GM23338 (cell line): ENCODE results near the gene SCGB1A1. TPM values are rescaled to one million over a fixed set of nuclear protein-coding genes. Genes with fewer than 3 reads are reported as not detected.

Source experiments
- ATAC-seq: fragments of 200-7000 bp; cut with Tn5 transposase; 3 replicates; pipeline ENCODE4 v1.9.1; 2020
- DNase-seq: peaks from one replicate; pipeline ENCODE4 v3.0.0-alpha.2; 2015; ENCODE audit warnings: low spot score
- H2AFZ ChIP-seq: fragments of 200-600 bp; sonication (generic); 2 replicates; pipeline ENCODE4 v1.8.0; 2016; ENCODE audit warnings: antibody characterized with exemption, mild to moderate bottlenecking, moderate library complexity
- H3F3A ChIP-seq: fragments of 200-600 bp; sonication (generic); replicated peaks from 2 replicates; pipeline ENCODE4 v1.8.0; 2017; ENCODE audit warnings: antibody characterized with exemption, mixed run types, low read depth
- H3K27ac ChIP-seq: fragments of 200-600 bp; sonication (generic); 2 replicates; pipeline ENCODE4 v1.6.1; 2016; ENCODE audit warnings: low read depth
- H3K27me3 ChIP-seq: fragments of 200-600 bp; sonication (generic); 2 replicates; pipeline ENCODE4 v1.8.0; 2016; ENCODE audit warnings: mild to moderate bottlenecking, mixed run types, moderate library complexity; ENCODE audit not compliant: insufficient read depth
- H3K36me3 ChIP-seq: fragments of 200-600 bp; sonication (generic); 2 replicates; pipeline ENCODE4 v1.8.0; 2016; ENCODE audit warnings: mild to moderate bottlenecking; ENCODE audit not compliant: insufficient read depth
- H3K4me1 ChIP-seq: fragments of 200-600 bp; sonication (generic); 2 replicates; pipeline ENCODE4 v1.8.0; 2016; ENCODE audit warnings: mild to moderate bottlenecking, moderate library complexity; ENCODE audit not compliant: insufficient read depth
- H3K4me2 ChIP-seq: fragments of 200-600 bp; sonication (generic); 2 replicates; pipeline ENCODE4 v1.7.1; 2017; ENCODE audit warnings: mixed run types
- H3K4me3 ChIP-seq: fragments of 200-600 bp; sonication (generic); 2 replicates; pipeline ENCODE4 v1.6.1; 2016; ENCODE audit warnings: mixed run types
- H3K79me2 ChIP-seq: fragments of 200-600 bp; sonication (generic); replicated peaks from 2 replicates; pipeline ENCODE4 v1.8.0; 2017; ENCODE audit warnings: mild to moderate bottlenecking; ENCODE audit not compliant: insufficient read depth
- H3K9me2 ChIP-seq: fragments of 200-600 bp; sonication (generic); 2 replicates; pipeline ENCODE4 v1.8.0; 2017; ENCODE audit not compliant: insufficient read depth
- H4K20me1 ChIP-seq: fragments of 200-600 bp; sonication (generic); replicated peaks from 2 replicates; pipeline ENCODE4 v1.8.0; 2017; ENCODE audit warnings: mild to moderate bottlenecking; ENCODE audit not compliant: insufficient read depth
- H3K27ac Mint-ChIP-seq: 2 replicates; pipeline ENCODE4 v1.8.0; 2020; ENCODE audit warnings: inconsistent platforms, mild to moderate bottlenecking, moderate library complexity, mixed read lengths
- H3K27me3 Mint-ChIP-seq: 3 replicates; pipeline ENCODE4 v1.8.0; 2022; ENCODE audit warnings: low read depth, mild to moderate bottlenecking, moderate library complexity, mixed read lengths, inconsistent platforms; ENCODE audit not compliant: insufficient read depth, poor library complexity
- H3K36me3 Mint-ChIP-seq: 3 replicates; pipeline ENCODE4 v1.8.0; 2021; ENCODE audit warnings: low read depth, mild to moderate bottlenecking, inconsistent platforms, moderate library complexity, mixed read lengths
- H3K4me1 Mint-ChIP-seq: 3 replicates; pipeline ENCODE4 v1.8.0; 2020; ENCODE audit warnings: mild to moderate bottlenecking, inconsistent platforms, mixed read lengths
- H3K4me3 Mint-ChIP-seq: 3 replicates; pipeline ENCODE4 v1.8.0; 2021; ENCODE audit warnings: moderate library complexity, mild to moderate bottlenecking, inconsistent platforms, mixed read lengths
- H3K9me3 Mint-ChIP-seq: 3 replicates; pipeline ENCODE4 v1.8.0; 2020; ENCODE audit warnings: moderate library complexity, mild to moderate bottlenecking, inconsistent platforms, mixed read lengths
- CREB1 ChIP-seq: fragments of 250-450 bp; sonication (Bioruptor Pico); IDR thresholded peaks from 2 replicates; pipeline ENCODE4 v1.5.0; 2020; ENCODE audit warnings: low read depth, mild to moderate bottlenecking, moderate library complexity
- EZH2 ChIP-seq: fragments of 200-600 bp; sonication (generic); IDR thresholded peaks from one replicate; pipeline ENCODE4 v1.8.0; 2017; ENCODE audit warnings: antibody characterized with exemption, mild to moderate bottlenecking, low read depth; ENCODE audit not compliant: unreplicated experiment
- EZH2phosphoT487 ChIP-seq: fragments of 200-600 bp; sonication (generic); IDR thresholded peaks from one replicate; pipeline ENCODE4 v1.8.1; 2018; ENCODE audit warnings: antibody characterized with exemption; ENCODE audit not compliant: unreplicated experiment
- JUNB ChIP-seq: IDR thresholded peaks from one replicate; pipeline ENCODE4 v1.6.1; 2016; ENCODE audit warnings: antibody characterized with exemption; ENCODE audit not compliant: unreplicated experiment
- NANOG ChIP-seq: IDR thresholded peaks from 2 replicates; pipeline ENCODE4 v1.6.1; 2016; ENCODE audit warnings: antibody characterized with exemption, borderline replicate concordance
- POLR2AphosphoS5 ChIP-seq: IDR thresholded peaks from 2 replicates; pipeline ENCODE4 v1.6.1; 2016; ENCODE audit warnings: antibody characterized with exemption, low read depth
- REST ChIP-seq: IDR thresholded peaks from one replicate; pipeline ENCODE4 v1.6.1; 2018; ENCODE audit warnings: antibody characterized with exemption; ENCODE audit not compliant: unreplicated experiment
- STAT1 ChIP-seq: IDR thresholded peaks from one replicate; pipeline ENCODE4 v1.6.1; 2016; ENCODE audit warnings: antibody characterized with exemption; ENCODE audit not compliant: unreplicated experiment
- ZNF114 ChIP-seq: fragments of 250-450 bp; sonication (Bioruptor Pico); IDR thresholded peaks from 2 replicates; pipeline ENCODE4 v1.5.0; 2020; ENCODE audit warnings: mild to moderate bottlenecking, moderate library complexity
- ZNF462 ChIP-seq: fragments of 250-450 bp; sonication (Bioruptor Pico); IDR thresholded peaks from 2 replicates; pipeline ENCODE4 v1.5.0; 2020; ENCODE audit warnings: mild to moderate bottlenecking, moderate library complexity
- polyA plus RNA-seq: library from polyadenylated mRNA; unstranded; fragments of >200 nt; fragmentation: Nextera tagmentation; extraction: Ambion mirVana; gene quantifications from 2 replicates; pipeline ENCODE4 v1.2.1, GENCODE V29; 2016
- total RNA-seq: library from RNA; depleted of rRNA; stranded (reverse); fragments of >200 nt; shearing (Covaris generic); gene quantifications from 2 replicates; pipeline ENCODE4 v1.2.3, GENCODE V29; 2014
- TF ChIP-seq, protein P1 (sequence below), 2 experiments: fragments of 200-600 bp in 1 of 2; sonication (generic) in 1 of 2; conservative IDR thresholded peaks; 2 replicates each; pipeline versions ENCODE4 v1.5.1 to v1.6.1; 2016 to 2017; ENCODE audit warnings: antibody characterized with exemption in 2 of 2, low read depth in 2 of 2, mild to moderate bottlenecking in 2 of 2, moderate library complexity in 1 of 2

Gene SCGB1A1
- total and polyA plus RNA-seq, 2 experiments from 2014 or later, result not detected

DNA sequence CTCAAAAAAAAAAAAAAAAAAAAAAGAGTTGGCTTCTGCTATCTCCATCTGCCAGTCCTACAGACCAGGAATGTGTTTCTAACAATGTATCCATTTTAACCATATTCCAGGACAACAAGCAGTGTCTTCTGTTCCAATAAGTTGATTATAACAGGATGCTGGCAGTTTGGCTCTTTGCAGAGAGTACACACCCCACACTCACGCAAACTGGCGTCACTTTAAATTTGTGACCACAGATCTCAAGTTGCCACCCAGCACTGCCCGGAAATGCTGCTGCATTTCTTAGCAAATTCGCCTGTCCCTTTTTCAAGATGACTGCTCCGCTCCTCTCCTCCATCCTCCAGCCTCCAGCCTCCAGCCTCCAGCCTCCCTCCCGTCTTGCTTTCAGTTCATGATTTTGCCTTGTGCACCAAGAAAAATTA is 44.3 kb downstream of the SCGB1A1 start:
- no peaks in the 10 kb centered on the region; the same call in 2 of the 3 replicates for H3K4me1 Mint-ChIP-seq
- Histone ChIP-seq H3K27me3 (no peaks in the 10 kb centered on the region), H3K36me3 (no peaks in the 10 kb centered on the region), H3K4me1 (no peaks in the 10 kb centered on the region), H4K20me1 (no peaks in the 10 kb centered on the region), H2AFZ (no peak overlapping the region), H3K27ac (no peak overlapping the region), H3K79me2 (no peaks in the 10 kb centered on the region), H3K4me3 (no peak overlapping the region), H3K9me2 (no peaks in the 10 kb centered on the region), H3F3A (no peaks in the 10 kb centered on the region), H3K4me2 (no peak overlapping the region)
- DNase-seq (no peak), ATAC-seq (no peak)
- no peak overlapping the region for H3K27ac Mint-ChIP-seq
- no peaks in the 10 kb centered on the region for H3K36me3 Mint-ChIP-seq
- TF ChIP-seq JUNB, result no peak
- TF ChIP-seq, protein P1, sequence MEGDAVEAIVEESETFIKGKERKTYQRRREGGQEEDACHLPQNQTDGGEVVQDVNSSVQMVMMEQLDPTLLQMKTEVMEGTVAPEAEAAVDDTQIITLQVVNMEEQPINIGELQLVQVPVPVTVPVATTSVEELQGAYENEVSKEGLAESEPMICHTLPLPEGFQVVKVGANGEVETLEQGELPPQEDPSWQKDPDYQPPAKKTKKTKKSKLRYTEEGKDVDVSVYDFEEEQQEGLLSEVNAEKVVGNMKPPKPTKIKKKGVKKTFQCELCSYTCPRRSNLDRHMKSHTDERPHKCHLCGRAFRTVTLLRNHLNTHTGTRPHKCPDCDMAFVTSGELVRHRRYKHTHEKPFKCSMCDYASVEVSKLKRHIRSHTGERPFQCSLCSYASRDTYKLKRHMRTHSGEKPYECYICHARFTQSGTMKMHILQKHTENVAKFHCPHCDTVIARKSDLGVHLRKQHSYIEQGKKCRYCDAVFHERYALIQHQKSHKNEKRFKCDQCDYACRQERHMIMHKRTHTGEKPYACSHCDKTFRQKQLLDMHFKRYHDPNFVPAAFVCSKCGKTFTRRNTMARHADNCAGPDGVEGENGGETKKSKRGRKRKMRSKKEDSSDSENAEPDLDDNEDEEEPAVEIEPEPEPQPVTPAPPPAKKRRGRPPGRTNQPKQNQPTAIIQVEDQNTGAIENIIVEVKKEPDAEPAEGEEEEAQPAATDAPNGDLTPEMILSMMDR (conservative IDR thresholded peaks at IDR 0.05; ENCODE audit: low read depth in 2 of 2), result no peak
- TF ChIP-seq ZNF462 (CRISPR knock-in tag), result no peak
- no peak for TF ChIP-seq EZH2phosphoT487
- TF ChIP-seq POLR2AphosphoS5, result no peak
- TF ChIP-seq NANOG, result no peak
- no peak for TF ChIP-seq REST
- TF ChIP-seq ZNF114 (CRISPR knock-in tag), result no peak
- TF ChIP-seq CREB1 (CRISPR knock-in tag), result no peak
- no peak for TF ChIP-seq STAT1
- TF ChIP-seq EZH2, result no peak
- H3K4me3 Mint-ChIP-seq, result no peak overlapping the region
- peaks cover 7% of the 10 kb centered on the region for H3K27me3 Mint-ChIP-seq
- H3K9me3 Mint-ChIP-seq, result no peaks in the 10 kb centered on the region
